GM10248 (cell line): Measurements from ENCODE around the gene HS3ST3A1.

Experiments used
- CTCF ChIA-PET: fragments of 300-600 bp; sonication (Branson Sonifier 250); formaldehyde crosslinking; extraction: SDS; loops from one replicate; lab custom pipeline; 2021; ENCODE audit warnings: antibody characterized with exemption; lab: Yijun Ruan, JAX
- POLR2A ChIA-PET: fragments of 350-650 bp; sonication (Branson Sonifier 250); formaldehyde crosslinking; extraction: SDS; loops from one replicate; lab custom pipeline; 2020; ENCODE audit warnings: antibody characterized with exemption; lab: Yijun Ruan, JAX
- DNase-seq: peaks from one replicate; pipeline ENCODE4 v3.0.0; 2012; ENCODE audit errors: extremely low spot score
- TF ChIP-seq, protein P1 (sequence below): IDR thresholded peaks from 2 replicates; pipeline ENCODE4 v1.5.1; 2012; ENCODE audit warnings: mild to moderate bottlenecking, low read depth; ENCODE audit errors: extremely low read depth, missing control alignments, control extremely low read depth

Gene HS3ST3A1

DNA sequence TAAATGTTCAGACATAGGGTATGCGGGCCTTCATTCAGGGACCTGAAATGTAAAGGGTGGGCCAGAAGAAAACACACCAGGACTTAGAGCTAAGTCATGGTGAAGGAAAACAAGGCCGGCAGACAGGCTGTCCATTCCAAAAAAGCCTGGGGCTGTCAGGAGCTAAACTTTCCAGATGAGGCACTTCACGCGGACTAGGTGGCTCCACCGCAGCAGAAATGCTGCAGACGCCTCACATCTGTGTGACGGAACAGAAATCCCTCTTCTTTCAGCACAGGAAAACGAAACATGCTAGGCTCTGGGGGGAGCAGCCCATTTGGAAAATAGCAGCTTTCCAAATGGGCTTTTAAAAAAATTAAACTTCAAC lies 88.7 kb downstream of the HS3ST3A1 start:
- CTCF ChIA-PET, result no interaction called here
- DNase-seq, result no peak
- POLR2A ChIA-PET, result no interaction called here
- TF ChIP-seq, protein P1, sequence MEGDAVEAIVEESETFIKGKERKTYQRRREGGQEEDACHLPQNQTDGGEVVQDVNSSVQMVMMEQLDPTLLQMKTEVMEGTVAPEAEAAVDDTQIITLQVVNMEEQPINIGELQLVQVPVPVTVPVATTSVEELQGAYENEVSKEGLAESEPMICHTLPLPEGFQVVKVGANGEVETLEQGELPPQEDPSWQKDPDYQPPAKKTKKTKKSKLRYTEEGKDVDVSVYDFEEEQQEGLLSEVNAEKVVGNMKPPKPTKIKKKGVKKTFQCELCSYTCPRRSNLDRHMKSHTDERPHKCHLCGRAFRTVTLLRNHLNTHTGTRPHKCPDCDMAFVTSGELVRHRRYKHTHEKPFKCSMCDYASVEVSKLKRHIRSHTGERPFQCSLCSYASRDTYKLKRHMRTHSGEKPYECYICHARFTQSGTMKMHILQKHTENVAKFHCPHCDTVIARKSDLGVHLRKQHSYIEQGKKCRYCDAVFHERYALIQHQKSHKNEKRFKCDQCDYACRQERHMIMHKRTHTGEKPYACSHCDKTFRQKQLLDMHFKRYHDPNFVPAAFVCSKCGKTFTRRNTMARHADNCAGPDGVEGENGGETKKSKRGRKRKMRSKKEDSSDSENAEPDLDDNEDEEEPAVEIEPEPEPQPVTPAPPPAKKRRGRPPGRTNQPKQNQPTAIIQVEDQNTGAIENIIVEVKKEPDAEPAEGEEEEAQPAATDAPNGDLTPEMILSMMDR, result no peak

DNA sequence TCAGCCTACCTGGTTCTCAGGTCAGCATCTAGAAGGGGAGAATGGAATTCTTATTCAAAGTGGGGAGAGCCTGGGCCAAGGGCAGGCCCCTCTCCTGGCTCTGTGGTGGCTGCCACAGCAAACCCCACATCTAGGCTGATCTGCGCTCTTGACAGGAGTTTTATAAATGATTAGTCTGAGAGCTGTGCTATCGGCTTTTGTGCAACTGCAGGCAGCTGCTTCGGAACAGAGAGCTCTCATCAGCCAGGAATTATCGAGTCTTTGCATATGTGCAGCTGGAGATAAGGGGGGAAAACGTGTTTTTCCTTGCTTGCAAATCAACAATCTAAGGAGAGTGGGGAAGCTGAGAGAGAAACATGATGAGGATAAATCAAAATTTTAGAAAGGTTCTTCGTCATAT lies 91.7 kb downstream of the HS3ST3A1 start:
- TF ChIP-seq, protein P1, result no peak
- POLR2A ChIA-PET, result no interaction called here
- CTCF ChIA-PET, result no interaction called here
- DNase-seq, result no peak

DNA sequence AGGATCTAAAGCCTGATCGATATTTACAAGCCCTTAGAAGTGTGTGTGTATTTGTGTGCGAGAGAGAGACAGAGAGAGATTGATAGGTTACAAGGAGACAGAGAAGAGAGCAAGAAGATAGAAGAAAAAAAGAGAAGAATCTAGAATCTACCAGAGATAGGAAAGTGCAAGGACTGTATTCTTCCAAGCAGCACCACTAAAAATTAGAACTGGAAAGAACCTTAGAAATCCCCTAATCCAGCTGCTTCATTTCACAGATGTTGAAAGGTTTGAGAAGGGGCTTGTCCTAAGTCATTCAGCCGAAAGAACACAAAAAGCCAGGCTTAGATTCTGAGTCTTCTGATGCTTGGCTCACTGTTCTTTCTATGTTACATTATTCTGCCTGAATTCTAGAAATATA lies 92.2 kb downstream of the HS3ST3A1 start:
- DNase-seq, result no peak
- TF ChIP-seq, protein P1, result no peak
- POLR2A ChIA-PET, result no interaction called here
- CTCF ChIA-PET, result no interaction called here

DNA sequence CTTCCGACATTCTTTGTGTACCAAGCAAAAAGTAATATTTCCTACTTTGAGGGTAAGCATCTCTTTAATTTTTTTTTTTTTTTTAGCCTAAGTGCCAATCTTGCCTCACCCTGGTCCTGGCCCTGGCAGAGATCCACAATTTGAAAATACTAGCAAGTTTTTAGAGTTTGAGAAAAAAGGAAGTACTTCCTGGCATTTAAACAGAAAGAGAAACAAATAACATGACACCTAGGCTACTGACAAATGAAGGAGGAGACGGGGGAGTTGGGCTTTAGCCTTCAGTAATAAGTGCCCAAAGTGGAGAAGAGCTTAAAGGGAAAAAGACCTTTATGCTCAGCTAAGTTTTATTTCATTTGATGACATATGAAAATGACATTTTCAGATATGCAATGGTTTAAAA lies 92.8 kb downstream of the HS3ST3A1 start:
- ChIA-PET POLR2A (no interaction called here), CTCF (no interaction called here)
- no peak for DNase-seq
- TF ChIP-seq, protein P1, result no peak

DNA sequence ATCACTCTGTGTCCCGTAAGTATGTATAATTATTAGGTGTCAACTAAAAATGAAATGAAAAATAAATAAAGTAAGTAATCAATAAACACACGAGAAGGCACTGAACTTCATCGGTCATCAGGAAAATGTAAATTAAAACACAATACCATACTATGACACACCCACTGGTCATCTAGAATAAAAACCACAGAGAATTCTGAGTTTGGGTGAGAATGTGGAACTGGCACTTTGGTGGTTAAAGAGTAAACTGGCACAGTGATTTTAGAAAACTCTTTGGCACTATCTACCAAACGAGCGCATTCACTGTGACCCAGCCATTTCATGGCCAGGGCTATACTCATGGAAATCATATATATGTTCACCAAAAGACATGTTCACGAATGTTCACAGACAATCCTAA lies 98.2 kb downstream of the HS3ST3A1 start:
- TF ChIP-seq, protein P1, result no peak
- POLR2A ChIA-PET, result no interaction called here
- CTCF ChIA-PET, result no interaction called here
- DNase-seq, result no peak

DNA sequence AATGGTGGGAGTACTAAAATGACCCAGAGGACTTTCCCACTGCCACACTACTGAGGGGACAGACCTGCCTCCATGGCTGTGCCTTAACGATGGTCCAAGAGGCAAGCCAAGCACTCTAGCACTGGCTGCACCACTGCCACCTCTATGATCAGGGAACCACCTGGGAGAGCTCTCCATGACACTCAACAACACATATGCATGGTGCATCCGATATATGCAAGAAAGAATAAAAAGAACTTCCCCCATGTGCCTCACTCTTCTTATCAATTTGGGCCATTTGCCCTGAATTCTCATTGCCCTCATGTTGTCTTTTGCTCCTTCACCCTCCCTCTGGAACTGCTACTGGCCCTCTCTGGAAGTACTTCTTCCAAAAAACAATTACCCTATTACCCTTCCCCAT lies 99.5 kb downstream of the HS3ST3A1 start:
- DNase-seq, result no peak
- TF ChIP-seq, protein P1, result no peak
- CTCF ChIA-PET, result no interaction called here
- POLR2A ChIA-PET, result no interaction called here

DNA sequence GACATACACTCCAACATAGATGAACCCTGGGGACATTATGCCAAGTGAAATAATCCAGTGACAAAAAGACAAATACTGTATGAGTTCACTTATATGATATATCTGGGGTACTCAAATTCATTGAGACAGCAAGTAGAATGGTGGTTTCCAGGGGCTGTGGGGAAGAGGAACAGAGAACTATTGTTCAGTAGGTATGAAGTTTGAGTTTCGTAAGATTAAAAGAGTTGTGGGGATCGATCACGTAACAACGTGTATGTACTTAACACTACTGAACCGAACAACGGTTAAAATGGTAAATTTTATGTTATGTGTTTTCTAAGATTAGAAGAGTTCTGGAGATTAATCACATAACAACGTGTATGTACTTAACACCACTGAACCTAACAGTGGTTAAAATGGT lies 100.8 kb downstream of the HS3ST3A1 start:
- ChIA-PET CTCF (no interaction called here), POLR2A (no interaction called here)
- TF ChIP-seq, protein P1, result no peak
- no peak for DNase-seq
